Muscle of leg (tissue), 11 donors: Measurements from ENCODE around the gene TTYH3. TPM values are rescaled to one million over a fixed set of nuclear protein-coding genes. Genes with fewer than 3 reads are reported as not detected.

Source experiments
- DNase-seq: peaks from one replicate; pipeline ENCODE4 v3.0.0; 2013
- H3K27ac ChIP-seq: one replicate; pipeline ENCODE4 v1.5.1; 2013; ENCODE audit warnings: mild to moderate bottlenecking, low read length, control low read depth
- H3K27me3 ChIP-seq: one replicate; pipeline ENCODE4 v1.6.1; 2013; ENCODE audit warnings: low read length; ENCODE audit not compliant: control insufficient read depth, insufficient read depth
- H3K36me3 ChIP-seq: one replicate; pipeline ENCODE4 v1.6.1; 2013; ENCODE audit warnings: low read length; ENCODE audit not compliant: control insufficient read depth, insufficient read depth
- H3K4me1 ChIP-seq: one replicate; pipeline ENCODE4 v1.6.1; 2013; ENCODE audit warnings: low read length; ENCODE audit not compliant: control insufficient read depth, insufficient read depth
- H3K4me3 ChIP-seq: one replicate; pipeline ENCODE4 v1.5.1; 2013; ENCODE audit warnings: low read length, control low read depth
- H3K9me3 ChIP-seq: replicated peaks from 2 replicates; pipeline ENCODE4 v1.6.1; 2013; ENCODE audit warnings: low read depth, low read length; ENCODE audit not compliant: control insufficient read depth
- WGBS: methylation state at CpG from one replicate; pipeline ENCODE4 v1.1.5; 2013; ENCODE audit warnings: missing lambda C conversion rate; ENCODE audit not compliant: insufficient coverage; 5-methylcytosine and 5-hydroxymethylcytosine counted together
- polyA plus RNA-seq, 8 donors: library from polyadenylated mRNA; unstranded; fragments of 120-200 nt; gene quantifications; one replicate each; pipeline versions ENCODE4 v1.2.1 to v1.2.3, GENCODE V29; 2013; ENCODE audit warnings: inconsistent platforms in 1 of 8, low replicate concordance in 1 of 8; ENCODE audit not compliant: insufficient read length in 8 of 8, insufficient read depth in 1 of 8
- total RNA-seq: library from RNA; stranded (reverse); fragments of 120-200 nt; gene quantifications from one replicate; pipeline ENCODE4 v1.2.4, GENCODE V29; 2013

Gene TTYH3
- total and polyA plus RNA-seq, 9 donors, result 21.1 to 136 (median 101) TPM

- Histone ChIP-seq H3K4me1 (peaks cover 26% of the 10 kb centered on the region), H3K4me3 (no peak overlapping the region), H3K9me3 (no peaks in the 10 kb centered on the region), H3K36me3 (peaks cover 55% of the 10 kb centered on the region), H3K27me3 (no peaks in the 10 kb centered on the region), H3K27ac (no peak overlapping the region)
- 89% methylated on average over 11 of the region's 15 CpGs for WGBS
- no peak for DNase-seq
Observed at GRCh38 chr7:2647594-2648172, 15.9 kb downstream of the TTYH3 start.

- Histone ChIP-seq H3K4me3 (no peak overlapping the region), H3K9me3 (no peaks in the 10 kb centered on the region), H3K36me3 (peaks cover 63% of the 10 kb centered on the region), H3K27ac (no peak overlapping the region), H3K4me1 (peaks cover 19% of the 10 kb centered on the region), H3K27me3 (no peaks in the 10 kb centered on the region)
- DNase-seq, result no peak
- 88% methylated on average over 7 of the region's 18 CpGs for WGBS
Observed at GRCh38 chr7:2649139-2649838, 17.5 kb downstream of the TTYH3 start.

- no peaks in the 10 kb centered on the region for H3K9me3 ChIP-seq
- H3K4me3 ChIP-seq, result no peak overlapping the region
- no peaks in the 10 kb centered on the region for H3K27me3 ChIP-seq
- H3K36me3 ChIP-seq, result peaks cover 69% of the 10 kb centered on the region
- DNase-seq, result no peak
- WGBS, result 81% methylated on average over 10 of the region's 11 CpGs
- peaks cover 12% of the 10 kb centered on the region for H3K4me1 ChIP-seq
- H3K27ac ChIP-seq, result no peak overlapping the region
Observed at GRCh38 chr7:2649991-2650390, 18.2 kb downstream of the TTYH3 start.

- WGBS, result 87% methylated on average over 4 of the region's 8 CpGs
- no peaks in the 10 kb centered on the region for H3K9me3 ChIP-seq
- H3K27me3 ChIP-seq, result no peaks in the 10 kb centered on the region
- DNase-seq, result no peak
- peaks cover 7% of the 10 kb centered on the region for H3K4me1 ChIP-seq
- H3K4me3 ChIP-seq, result no peak overlapping the region
- H3K27ac ChIP-seq, result no peak overlapping the region
- peaks cover 71% of the 10 kb centered on the region for H3K36me3 ChIP-seq
Observed at GRCh38 chr7:2650451-2650850, 18.7 kb downstream of the TTYH3 start.

- H3K4me1 ChIP-seq, result peaks cover 2% of the 10 kb centered on the region
- H3K27ac ChIP-seq, result no peak overlapping the region
- no peaks in the 10 kb centered on the region for H3K27me3 ChIP-seq
- 89% methylated on average over 9 of the region's 15 CpGs for WGBS
- no peak overlapping the region for H3K4me3 ChIP-seq
- no peaks in the 10 kb centered on the region for H3K9me3 ChIP-seq
- peaks cover 77% of the 10 kb centered on the region for H3K36me3 ChIP-seq
- no peak for DNase-seq
Observed at GRCh38 chr7:2651336-2651735, 19.6 kb downstream of the TTYH3 start.

- no peak overlapping the region for H3K4me3 ChIP-seq
- H3K36me3 ChIP-seq, result peaks cover 79% of the 10 kb centered on the region
- no peaks in the 10 kb centered on the region for H3K9me3 ChIP-seq
- DNase-seq, result no peak
- 88% methylated on average over 26 of the region's 28 CpGs for WGBS
- H3K27me3 ChIP-seq, result no peaks in the 10 kb centered on the region
- H3K4me1 ChIP-seq, result no peaks in the 10 kb centered on the region
- H3K27ac ChIP-seq, result no peak overlapping the region
Observed at GRCh38 chr7:2651847-2652735, 20.3 kb downstream of the TTYH3 start.

GRCh38 chr7:2652736-2653060 lies 20.9 kb downstream of the TTYH3 start:
- Histone ChIP-seq H3K9me3 (no peaks in the 10 kb centered on the region), H3K36me3 (peaks cover 80% of the 10 kb centered on the region), H3K27me3 (no peaks in the 10 kb centered on the region), H3K27ac (no peak overlapping the region), H3K4me1 (no peaks in the 10 kb centered on the region), H3K4me3 (no peak overlapping the region)
- DNase-seq, result no peak
- WGBS, result 82% methylated on average over 6 of the region's 12 CpGs

- 96% methylated on average over 3 of the region's 5 CpGs for WGBS
Observed at GRCh38 chr7:2654059-2654458, 22.3 kb downstream of the TTYH3 start.

GRCh38 chr7:2655870-2656614 lies 24.3 kb downstream of the TTYH3 start:
- H3K9me3 ChIP-seq, result no peaks in the 10 kb centered on the region
- 89% methylated on average over 29 of the region's 29 CpGs for WGBS
- H3K36me3 ChIP-seq, result peaks cover 85% of the 10 kb centered on the region
- no peak for DNase-seq
- H3K4me1 ChIP-seq, result peaks cover 7% of the 10 kb centered on the region
- no peak overlapping the region for H3K4me3 ChIP-seq
- no peaks in the 10 kb centered on the region for H3K27me3 ChIP-seq
- H3K27ac ChIP-seq, result no peak overlapping the region

More at GRCh38 chr7:2654059-2654458, 22.3 kb downstream of the TTYH3 start:
- no peaks in the 10 kb centered on the region for H3K9me3 ChIP-seq
- no peaks in the 10 kb centered on the region for H3K4me1 ChIP-seq
- no peak overlapping the region for H3K27ac ChIP-seq
- H3K36me3 ChIP-seq, result peaks cover 82% of the 10 kb centered on the region
- H3K4me3 ChIP-seq, result no peak overlapping the region
- DNase-seq, result no peak
- no peaks in the 10 kb centered on the region for H3K27me3 ChIP-seq

GRCh38 chr7:2657208-2657607 lies 25.4 kb downstream of the TTYH3 start:
- 94% methylated on average over 2 of the region's 2 CpGs for WGBS
- no peak overlapping the region for H3K4me3 ChIP-seq
- peaks cover 19% of the 10 kb centered on the region for H3K4me1 ChIP-seq
- no peak for DNase-seq
- H3K27me3 ChIP-seq, result no peaks in the 10 kb centered on the region
- no peak overlapping the region for H3K27ac ChIP-seq
- peaks cover 79% of the 10 kb centered on the region for H3K36me3 ChIP-seq
- no peaks in the 10 kb centered on the region for H3K9me3 ChIP-seq
